ENCODE data around the gene SLC39A1. TPM values are rescaled to one million over a fixed set of nuclear protein-coding genes. Genes with fewer than 3 reads are reported as not detected.

The SLC39A1 gene
- total RNA-seq, 4 donors from 2014 or later, result 90.4 to 109 (median 99.5) TPM

GRCh38 chr1:153995640-153996039, 32.3 kb upstream of the SLC39A1 start:
- Histone ChIP-seq H3K36me3 (peaks cover 29 to 30% of the 10 kb centered on the region in 2 donors), H3K27ac (no peak overlapping the region), H3K9me3 (no peaks in the 10 kb centered on the region), H3K4me1 (peaks cover 19% of the 10 kb centered on the region in 2 donors), H3K27me3 (no peaks in the 10 kb centered on the region), H3K4me3 (replicated peaks in 1 of 3) (no peak overlapping the region)
- no peak for DNase-seq
- TF ChIP-seq POLR2A (IDR thresholded peaks at IDR 0.05) (no peak), CTCF (IDR thresholded peaks at IDR 0.05) (no peak)
- intact Hi-C loops (cut with DNase I), result no loop called here
- 96 to 97% methylated on average over 11 of the region's 11 CpGs for WGBS, 2 donors

DNA sequence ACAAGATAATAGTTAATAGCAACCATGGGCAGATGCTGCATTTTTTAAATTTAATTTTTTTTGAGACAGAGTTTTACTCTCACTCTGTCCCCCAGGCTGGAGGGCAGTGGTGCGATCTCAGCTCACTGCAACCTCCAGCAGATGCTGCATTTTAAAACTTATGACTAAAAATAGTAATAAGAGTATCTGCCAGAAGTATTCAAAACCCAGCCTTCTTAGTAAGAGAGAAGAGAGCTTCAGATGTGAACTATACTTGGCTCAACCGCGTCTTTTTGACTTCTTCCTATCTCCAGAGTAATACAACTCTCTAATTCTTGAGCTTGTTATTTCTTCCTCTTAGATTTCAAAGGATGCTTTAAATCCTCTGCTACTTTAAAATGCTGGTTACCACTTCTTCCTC, 31.9 kb upstream of the SLC39A1 start:
- no peak overlapping the region for H3K27ac ChIP-seq

DNA sequence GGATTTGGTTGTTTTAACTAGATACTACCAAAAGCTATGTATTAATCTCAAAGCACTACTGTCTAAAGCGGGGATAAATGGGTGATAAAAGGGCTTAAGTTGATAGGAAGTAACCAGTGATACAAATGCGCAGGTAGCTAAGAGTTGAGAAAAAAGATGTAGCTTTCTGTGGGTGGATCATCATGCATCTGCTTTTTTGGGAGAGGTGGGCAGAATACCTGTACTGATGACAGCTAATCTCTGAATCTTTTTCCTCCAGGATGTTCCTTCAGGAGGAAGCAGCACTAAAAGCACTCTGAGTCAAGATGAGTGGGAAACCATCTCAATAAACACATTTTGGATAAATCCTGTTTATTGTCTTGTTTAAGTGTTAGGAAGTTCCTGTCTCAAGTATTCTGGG, 28.5 kb upstream of the SLC39A1 start:
- TF ChIP-seq CTCF (IDR thresholded peaks at IDR 0.05), result no peak
- no peak for TF ChIP-seq POLR2A (IDR thresholded peaks at IDR 0.05)
- no peak for DNase-seq
- peaks cover 19 to 28% of the 10 kb centered on the region in 2 donors for H3K4me1 ChIP-seq
- no peaks in the 10 kb centered on the region for H3K9me3 ChIP-seq
- H3K4me3 ChIP-seq (replicated peaks in 1 of 3), result peak overlapping the region in 1 of 3 donors; percentile 68
- H3K27ac ChIP-seq, result peak overlapping the region in 2 of 3 donors; percentile 81 to 89
- 86 to 91% methylated on average over 2 of the region's 2 CpGs for WGBS, 2 donors
- H3K36me3 ChIP-seq, result peaks cover 29 to 30% of the 10 kb centered on the region in 2 donors
- H3K27me3 ChIP-seq, result no peaks in the 10 kb centered on the region
- intact Hi-C loops (cut with DNase I), result no loop called here

More for the DNA sequence above, 31.9 kb upstream of the SLC39A1 start:
- intact Hi-C loops (cut with DNase I), result no loop called here
- Histone ChIP-seq H3K36me3 (peaks cover 29 to 30% of the 10 kb centered on the region in 2 donors), H3K9me3 (no peaks in the 10 kb centered on the region), H3K27me3 (no peaks in the 10 kb centered on the region), H3K4me3 (replicated peaks in 1 of 3) (no peak overlapping the region), H3K4me1 (peaks cover 19 to 20% of the 10 kb centered on the region in 2 donors)
- WGBS, 2 donors, result 91 to 94% methylated on average over 3 of the region's 3 CpGs
- DNase-seq, result no peak
- TF ChIP-seq POLR2A (IDR thresholded peaks at IDR 0.05), result no peak

GRCh38 chr1:153991151-153991630, 27.9 kb upstream of the SLC39A1 start:
- TF ChIP-seq POLR2A (IDR thresholded peaks at IDR 0.05), result no peak
- TF ChIP-seq CTCF (IDR thresholded peaks at IDR 0.05), result no peak
- Histone ChIP-seq H3K4me1 (peaks cover 19 to 29% of the 10 kb centered on the region in 2 donors), H3K4me3 (replicated peaks in 1 of 3) (peak overlapping the region; percentile 68 to 100 (median 97)), H3K27ac (peak overlapping the region; percentile 81 to 92 (median 89)), H3K27me3 (no peaks in the 10 kb centered on the region), H3K9me3 (no peaks in the 10 kb centered on the region), H3K36me3 (peaks cover 29 to 30% of the 10 kb centered on the region in 2 donors)
- intact Hi-C loops (cut with DNase I), result no loop called here
- 9 to 15% methylated on average over 9 of the region's 9 CpGs for WGBS, 2 donors
- no peak for DNase-seq

GRCh38 chr1:153990468-153991150, 27.3 kb upstream of the SLC39A1 start, which contains the start of gene RPS27:
TSS of gene RPS27 (plus strand) at chr1:153990762. CDS start at chr1:153990797, 35 bp downstream.
- H3K4me1 ChIP-seq, result peaks cover 19 to 29% of the 10 kb centered on the region in 2 donors
- TF ChIP-seq CTCF (IDR thresholded peaks at IDR 0.05) (no peak), POLR2A (IDR thresholded peaks at IDR 0.05) (peak; percentile 90 to 98)
- H3K4me3 ChIP-seq (replicated peaks in 1 of 3), result peak within 1 kb of the TSS; percentile 68 to 100 (median 97)
- DNase-seq, result peak; percentile 92 to 93
- 1% methylated on average over 36 of the region's 36 CpGs for WGBS, 2 donors
- peaks cover 29 to 30% of the 10 kb centered on the region in 2 donors for H3K36me3 ChIP-seq
- H3K9me3 ChIP-seq, result no peaks in the 10 kb centered on the region
- H3K27ac ChIP-seq, result peak within 1 kb of the TSS; percentile 81 to 92 (median 89)
- intact Hi-C loops (cut with DNase I), result no loop called here
- no peaks in the 10 kb centered on the region for H3K27me3 ChIP-seq
